Right lobe of liver (tissue), 6 donors: Measurements from ENCODE around the gene SLC38A2. TPM values are rescaled to one million over a fixed set of nuclear protein-coding genes. Genes with fewer than 3 reads are reported as not detected.

Source experiments
- ATAC-seq, 4 donors: fragments of 200-7000 bp; cut with Tn5 transposase; one replicate each; pipeline ENCODE4 v1.9.1; 2020; ENCODE audit warnings: mild to moderate bottlenecking in 4 of 4, moderate library complexity in 4 of 4
- DNase-seq, 3 donors: peaks; one replicate each; pipeline ENCODE4 v3.0.0-alpha.2; 2020
- H3K27ac ChIP-seq, 3 donors: fragments of 200-600 bp; one replicate each; pipeline ENCODE4 v1.8.0; 2022
- H3K27me3 ChIP-seq, 2 donors: fragments of 200-600 bp; one replicate each; pipeline ENCODE4 v1.8.0; 2022
- H3K36me3 ChIP-seq, 4 donors: fragments of 200-600 bp; sonication (generic) in 1 of 4; one replicate each; pipeline versions ENCODE4 v1.5.1 to v1.8.0; 2017 to 2022; ENCODE audit warnings: control low read depth in 1 of 4
- H3K4me1 ChIP-seq, 4 donors: fragments of 200-600 bp; sonication (generic) in 1 of 4; one replicate each; pipeline versions ENCODE4 v1.5.1 to v1.8.0; 2017 to 2022; ENCODE audit warnings: control low read depth in 1 of 4
- H3K4me3 ChIP-seq, 3 donors: fragments of 200-600 bp; one replicate each; pipeline ENCODE4 v1.8.0; 2022
- H3K9me3 ChIP-seq, 4 donors: fragments of 200-600 bp; sonication (generic) in 1 of 4; one replicate each; pipeline versions ENCODE4 v1.5.1 to v1.8.0; 2017 to 2022; ENCODE audit warnings: control low read depth in 1 of 4
- CTCF ChIP-seq, 4 donors: fragments of 200-600 bp in 3 of 4; fragments of 450-650 bp in 1 of 4; IDR thresholded peaks; one replicate each; pipeline versions ENCODE4 v1.5.1 to v1.8.0; 2016 to 2022; ENCODE audit warnings: antibody characterized with exemption in 4 of 4, mild to moderate bottlenecking in 2 of 4
- POLR2A ChIP-seq: fragments of 450-650 bp; IDR thresholded peaks from one replicate; pipeline ENCODE4 v1.6.1; 2017; ENCODE audit warnings: antibody characterized with exemption, mild to moderate bottlenecking
- WGBS: methylation state at CpG from one replicate; pipeline ENCODE4 v1.1.6; 2018; ENCODE audit warnings: low coverage, low lambda C conversion rate; ENCODE audit not compliant: insufficient coverage; ENCODE audit errors: missing lambda C conversion rate; 5-methylcytosine and 5-hydroxymethylcytosine counted together
- intact Hi-C, 2 donors: fragments of 100-400 bp; cut with DNase I; formaldehyde crosslinking; loops; one replicate each; pipeline versions ENCODE4 v1.11.2 to v1.14.1; 2022
- total RNA-seq, 6 experiments: library from RNA; depleted of rRNA in 2 of 6; stranded (reverse); fragments of >200 nt in 2 of 6; fragmentation: NEBNext Ultra II Directional in 3 of 6; extraction: Animal tissue kit (Norgen Biotek cat#: 25700) in 3 of 6; gene quantifications; one replicate each; pipeline versions ENCODE4 v1.1.0 to v1.2.4, GENCODE V29; 2016 to 2023
- donor health status: DM: no; HTN: yes; CAD: no.
- donor health status: DM: no; HTN: no; CAD: no.
- donor health status: DM: no; HTN: no; CAD: no.
- donor health status: DM: no; HTN: yes; CAD: no.
- donor health status: DM: no; HTN: yes; CAD: no.

The SLC38A2 gene
- total RNA-seq, 6 experiments from 2014 or later, result 77.0 to 463 (median 290) TPM

GRCh38 chr12:46373301-46374296, 1.0 kb upstream of the SLC38A2 start:
- intact Hi-C loops, result no loop called here
- TF ChIP-seq CTCF (IDR thresholded peaks at IDR 0.05), result no peak
- TF ChIP-seq POLR2A, result no peak
- DNase-seq (peak; percentile 65 to 73 (median 71)), ATAC-seq (peak; percentile 1 to 3 (median 2))
- WGBS, result 17% methylated on average over 33 of the region's 37 CpGs
- H3K9me3 ChIP-seq, result no peaks in the 10 kb centered on the region
- peaks cover 9 to 25% (median 21%) of the 10 kb centered on the region in 4 donors for H3K36me3 ChIP-seq
- peaks cover 0 to 53% (median 23%) of the 10 kb centered on the region in 4 donors for H3K4me1 ChIP-seq
- peak overlapping the region; percentile 98 to 99 (median 98) for H3K27ac ChIP-seq
- peak overlapping the region; percentile 84 to 90 (median 88) for H3K4me3 ChIP-seq
- no peaks in the 10 kb centered on the region for H3K27me3 ChIP-seq

- 2% methylated on average over 36 of the region's 74 CpGs for WGBS
- peaks cover 0 to 60% (median 30%) of the 10 kb centered on the region in 4 donors for H3K4me1 ChIP-seq
Measured at GRCh38 chr12:46371718-46372543, 642 bp downstream of the SLC38A2 start.

GRCh38 chr12:46370792-46371717, 1.5 kb downstream of the SLC38A2 start:
- Histone ChIP-seq H3K36me3 (peaks cover 16 to 51% (median 44%) of the 10 kb centered on the region in 4 donors), H3K27me3 (no peaks in the 10 kb centered on the region), H3K4me1 (peaks cover 0 to 60% (median 30%) of the 10 kb centered on the region in 4 donors), H3K4me3 (peak overlapping the region; percentile 84 to 90 (median 88)), H3K9me3 (no peaks in the 10 kb centered on the region), H3K27ac (peak overlapping the region; percentile 98 to 99 (median 98))
- WGBS, result 2% methylated on average over 25 of the region's 54 CpGs
- DNase-seq (peak; percentile 92 to 93 (median 93)), ATAC-seq (peak; percentile 44 to 58 (median 56))
- intact Hi-C loops, result no loop called here
- TF ChIP-seq POLR2A, result peak; percentile 83
- peak in 1 of 4 donors; percentile 25 for TF ChIP-seq CTCF (IDR thresholded peaks at IDR 0.05)

More at GRCh38 chr12:46371718-46372543, 642 bp downstream of the SLC38A2 start:
- Histone ChIP-seq H3K36me3 (peaks cover 13 to 42% (median 36%) of the 10 kb centered on the region in 4 donors), H3K9me3 (no peaks in the 10 kb centered on the region), H3K27ac (peak overlapping the region; percentile 98 to 99 (median 98)), H3K4me3 (peak overlapping the region; percentile 84 to 90 (median 88)), H3K27me3 (no peaks in the 10 kb centered on the region)
- ATAC-seq (peak; percentile 10 to 48 (median 36)), DNase-seq (peak; percentile 72 to 87 (median 82))
- intact Hi-C loops, result no loop called here
- peak; percentile 15 for TF ChIP-seq POLR2A
- no peak for TF ChIP-seq CTCF (IDR thresholded peaks at IDR 0.05)
